Astrocyte of the spinal cord (primary cell): ENCODE data around the gene BTBD16.

Experiments used
- DNase-seq: peaks from one replicate; pipeline ENCODE4 v3.0.0; 2011; ENCODE audit warnings: low read depth, low spot score
- H3K4me3 ChIP-seq: 2 replicates; pipeline ENCODE4 v1.5.1; 2011; ENCODE audit warnings: low read depth, mild to moderate bottlenecking, low read length, moderate library complexity
- in situ Hi-C: cut with HindIII; loops from 2 replicates; pipeline ENCODE4 v1.10.0; 2017; ENCODE audit warnings: low sequenced_read_pairs
- TF ChIP-seq, protein P1 (sequence below): IDR thresholded peaks from 2 replicates; pipeline ENCODE4 v1.5.1; 2012; ENCODE audit warnings: low read depth, mild to moderate bottlenecking, low read length, inconsistent platforms

BTBD16 gene

DNA sequence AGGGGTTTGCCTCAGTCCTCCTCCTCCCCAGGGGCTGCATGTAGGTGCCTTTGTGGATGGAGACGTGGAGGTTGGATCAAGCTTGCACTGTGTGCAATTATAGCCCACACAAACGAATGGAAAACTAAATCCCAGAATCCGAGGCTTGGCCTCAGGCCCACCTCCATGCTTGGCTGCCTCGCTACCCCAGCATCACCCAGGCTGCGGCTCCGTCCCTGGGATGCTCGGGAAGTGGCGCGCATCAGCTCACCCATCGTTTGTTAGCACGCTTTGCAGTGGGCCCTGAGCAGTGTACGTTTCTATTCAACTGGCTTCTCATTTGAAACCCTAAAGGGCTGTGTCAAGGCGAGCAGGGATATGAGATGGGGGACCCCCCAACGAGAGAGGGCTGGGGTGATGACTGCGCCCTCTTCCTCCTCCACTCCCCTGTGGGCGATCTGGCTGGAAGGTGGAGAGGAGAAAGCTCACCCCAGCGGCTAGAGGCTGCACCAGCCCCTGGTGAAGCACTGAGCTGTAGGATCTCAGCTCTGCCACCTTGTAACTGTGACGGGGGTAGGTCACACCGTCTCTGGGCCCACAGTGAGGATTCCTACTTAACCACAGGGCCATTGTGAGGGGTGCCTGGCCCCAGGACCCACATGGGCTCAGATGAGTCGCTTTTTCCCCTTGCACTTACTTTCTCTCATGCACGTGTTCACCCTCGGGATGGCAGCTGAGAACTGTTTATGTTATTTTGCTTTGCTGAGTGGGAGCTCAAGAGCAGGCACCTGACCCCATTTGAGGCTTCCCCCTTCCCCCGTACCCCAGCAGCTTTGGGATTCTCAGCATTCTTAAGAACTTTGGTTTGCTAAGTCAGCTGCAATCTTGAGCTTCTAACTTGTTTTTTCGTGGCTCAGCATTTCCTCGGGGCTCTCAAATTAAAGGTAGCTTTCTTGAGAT lies 12.7 kb upstream of the BTBD16 start:
- TF ChIP-seq, protein P1, sequence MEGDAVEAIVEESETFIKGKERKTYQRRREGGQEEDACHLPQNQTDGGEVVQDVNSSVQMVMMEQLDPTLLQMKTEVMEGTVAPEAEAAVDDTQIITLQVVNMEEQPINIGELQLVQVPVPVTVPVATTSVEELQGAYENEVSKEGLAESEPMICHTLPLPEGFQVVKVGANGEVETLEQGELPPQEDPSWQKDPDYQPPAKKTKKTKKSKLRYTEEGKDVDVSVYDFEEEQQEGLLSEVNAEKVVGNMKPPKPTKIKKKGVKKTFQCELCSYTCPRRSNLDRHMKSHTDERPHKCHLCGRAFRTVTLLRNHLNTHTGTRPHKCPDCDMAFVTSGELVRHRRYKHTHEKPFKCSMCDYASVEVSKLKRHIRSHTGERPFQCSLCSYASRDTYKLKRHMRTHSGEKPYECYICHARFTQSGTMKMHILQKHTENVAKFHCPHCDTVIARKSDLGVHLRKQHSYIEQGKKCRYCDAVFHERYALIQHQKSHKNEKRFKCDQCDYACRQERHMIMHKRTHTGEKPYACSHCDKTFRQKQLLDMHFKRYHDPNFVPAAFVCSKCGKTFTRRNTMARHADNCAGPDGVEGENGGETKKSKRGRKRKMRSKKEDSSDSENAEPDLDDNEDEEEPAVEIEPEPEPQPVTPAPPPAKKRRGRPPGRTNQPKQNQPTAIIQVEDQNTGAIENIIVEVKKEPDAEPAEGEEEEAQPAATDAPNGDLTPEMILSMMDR, result no peak
- in situ Hi-C loops, result no loop called here
- no peak overlapping the region for H3K4me3 ChIP-seq
- peak; percentile 45 for DNase-seq

DNA sequence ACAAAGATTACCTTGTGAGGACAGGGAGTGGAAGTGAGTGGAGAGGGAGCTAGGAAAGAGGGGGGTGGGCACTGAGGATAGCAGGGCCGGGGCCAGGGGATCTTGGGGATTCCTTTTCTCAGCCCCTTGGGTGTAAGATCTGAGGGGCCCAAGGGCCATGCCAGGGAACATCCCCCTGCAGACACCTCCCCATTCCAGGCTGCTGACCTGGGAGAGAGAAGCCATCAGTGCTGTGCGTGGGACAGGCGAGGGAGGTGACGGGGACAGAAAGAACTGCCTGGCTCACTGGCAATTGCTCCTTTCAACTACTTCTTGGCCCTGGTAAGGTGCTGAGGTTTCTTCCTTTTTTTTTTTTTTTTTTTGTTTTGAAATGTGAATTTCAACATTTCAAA lies 12.0 kb upstream of the BTBD16 start:
- TF ChIP-seq, protein P1, result no peak
- H3K4me3 ChIP-seq, result no peak overlapping the region

DNA sequence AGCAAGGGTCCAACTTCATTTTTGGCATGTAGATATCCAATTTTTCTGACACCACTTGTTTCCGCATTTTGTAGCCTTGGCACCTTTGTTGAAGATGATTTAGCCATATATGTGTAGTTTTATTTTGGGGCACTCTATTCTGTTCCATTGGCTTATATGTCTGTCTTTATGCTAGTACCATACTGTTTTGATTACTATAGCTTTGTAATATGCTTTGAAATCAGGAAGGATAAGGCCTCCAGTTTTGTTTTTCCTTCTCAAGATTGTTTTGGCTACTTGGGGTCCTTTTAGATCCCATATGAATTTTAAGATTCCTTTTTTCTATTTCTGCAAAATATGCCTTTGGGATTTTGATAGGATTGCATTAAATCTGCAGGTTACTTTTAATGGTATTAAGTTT lies 9.5 kb upstream of the BTBD16 start:
- DNase-seq, result no peak
- in situ Hi-C loops, result no loop called here
- TF ChIP-seq, protein P1, result no peak
- no peak overlapping the region for H3K4me3 ChIP-seq

More for the DNA sequence above, 12.0 kb upstream of the BTBD16 start:
- in situ Hi-C loops, result no loop called here
- no peak for DNase-seq

DNA sequence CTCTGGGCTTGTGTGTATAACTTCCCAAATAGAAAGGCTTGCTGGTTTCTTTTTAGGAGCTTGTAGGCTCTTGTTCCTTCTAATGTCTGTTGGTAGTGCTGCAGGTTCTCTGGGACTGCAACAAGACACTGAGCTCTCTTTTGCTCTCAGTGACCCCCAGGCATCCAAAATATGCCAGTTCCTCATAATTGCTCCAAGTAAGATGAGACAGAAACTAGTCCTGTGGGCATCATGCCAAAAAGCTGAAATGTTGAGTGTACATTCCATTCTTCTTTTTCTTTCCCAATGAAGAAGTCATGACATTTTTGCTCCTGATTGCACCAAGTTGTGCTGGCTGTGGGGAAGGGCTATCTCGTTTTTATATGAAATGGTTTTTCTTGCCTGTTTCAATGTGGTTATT lies 7.1 kb upstream of the BTBD16 start:
- in situ Hi-C loops, result no loop called here
- TF ChIP-seq, protein P1, result no peak
- no peak overlapping the region for H3K4me3 ChIP-seq
- peak; percentile 73 for DNase-seq

DNA sequence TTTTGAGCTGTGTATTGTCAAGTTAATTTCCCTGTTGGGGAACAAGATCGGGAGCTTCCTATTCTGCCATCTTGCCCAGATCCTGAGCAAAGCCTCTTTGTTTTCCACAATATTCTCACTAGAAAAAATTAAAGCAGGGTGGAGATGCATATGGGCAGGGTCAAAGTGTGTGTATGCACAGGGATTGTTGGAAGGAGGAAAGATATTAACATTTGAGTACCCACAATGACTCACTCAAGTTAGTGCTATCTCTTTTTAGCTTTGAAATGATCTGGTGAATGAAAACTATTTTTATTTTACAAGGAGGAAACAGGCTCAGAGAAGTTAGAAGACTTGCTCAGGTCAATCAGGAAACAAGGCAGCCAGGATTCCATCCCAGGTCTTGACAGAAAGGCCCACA lies 6.7 kb upstream of the BTBD16 start:
- peak; percentile 32 for DNase-seq
- in situ Hi-C loops, result no loop called here
- TF ChIP-seq, protein P1, result no peak
- H3K4me3 ChIP-seq, result no peak overlapping the region

DNA sequence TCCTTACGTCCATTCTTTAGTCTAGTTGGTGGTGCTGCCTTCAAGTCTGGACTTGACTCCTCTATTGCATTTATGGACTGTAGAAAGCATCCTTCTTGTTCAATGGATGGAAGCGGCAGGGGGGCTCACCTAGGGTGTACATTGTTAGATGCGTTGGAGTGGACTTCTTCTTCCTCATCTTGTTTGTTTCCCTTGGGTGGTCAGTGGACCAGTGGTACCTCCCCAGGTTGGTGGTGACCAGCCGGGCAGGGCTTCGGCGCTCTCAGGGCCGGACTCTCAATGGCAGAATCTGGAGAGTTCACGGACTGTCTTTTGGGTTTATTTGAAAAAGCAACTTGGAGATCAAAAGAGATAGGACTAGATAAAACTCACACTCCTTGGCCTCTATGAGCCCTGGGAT lies 6.2 kb upstream of the BTBD16 start:
- no peak for DNase-seq
- no peak overlapping the region for H3K4me3 ChIP-seq
- TF ChIP-seq, protein P1, result no peak
- in situ Hi-C loops, result no loop called here
